Dermis blood vessel endothelial cell (primary cell): ENCODE results near the gene ANKRD63. TPM values are rescaled to one million over a fixed set of nuclear protein-coding genes. Genes with fewer than 3 reads are reported as not detected.

ENCODE experiments used
- DNase-seq: peaks from one replicate; pipeline ENCODE4 v3.0.0; 2010
- total RNA-seq: library from RNA; depleted of rRNA; stranded (reverse); fragments of >200 nt; gene quantifications from 2 replicates; pipeline ENCODE4 v1.2.3, GENCODE V29; 2014

ANKRD63 gene
- total RNA-seq, 1 donor from 2014 or later, result not detected

DNA sequence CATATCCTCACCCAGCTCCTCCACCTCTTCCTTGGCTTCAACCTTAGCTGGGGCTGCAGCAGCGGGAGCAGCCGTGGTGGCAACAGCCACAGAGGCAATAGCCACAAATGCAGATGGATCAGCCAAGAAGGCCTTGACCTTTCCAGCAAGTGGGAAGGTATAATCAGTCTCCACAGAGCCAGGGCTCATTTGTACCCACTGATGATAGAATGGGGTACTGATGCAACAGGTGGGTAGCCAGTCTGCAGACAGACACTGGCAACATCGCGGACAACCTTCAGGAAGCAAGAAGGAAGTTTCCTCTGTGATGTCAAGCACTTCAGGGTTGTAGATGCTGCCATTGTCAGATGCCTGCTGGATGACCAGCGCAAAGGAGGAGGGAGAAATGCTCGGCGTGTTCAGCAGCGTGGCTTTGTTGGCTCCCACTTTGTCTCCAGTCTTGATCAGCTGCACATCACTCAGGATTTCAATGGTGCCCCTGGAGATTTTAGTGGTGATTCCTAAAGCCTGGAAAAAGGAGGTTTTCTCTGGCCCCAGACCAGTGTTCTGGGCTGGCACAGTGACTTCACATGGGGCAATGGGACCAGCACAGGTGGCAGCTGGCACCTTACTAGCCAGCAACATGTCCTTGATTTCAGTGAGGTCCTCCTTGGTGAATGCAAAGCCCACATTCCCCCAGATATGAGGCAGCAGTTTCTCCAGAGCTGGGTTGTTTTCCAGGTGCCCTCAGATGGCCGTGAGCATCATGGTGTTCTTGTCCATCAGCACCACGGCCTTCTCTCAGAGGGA, 29.7 kb upstream of the ANKRD63 start:
- DNase-seq, result no peak

DNA sequence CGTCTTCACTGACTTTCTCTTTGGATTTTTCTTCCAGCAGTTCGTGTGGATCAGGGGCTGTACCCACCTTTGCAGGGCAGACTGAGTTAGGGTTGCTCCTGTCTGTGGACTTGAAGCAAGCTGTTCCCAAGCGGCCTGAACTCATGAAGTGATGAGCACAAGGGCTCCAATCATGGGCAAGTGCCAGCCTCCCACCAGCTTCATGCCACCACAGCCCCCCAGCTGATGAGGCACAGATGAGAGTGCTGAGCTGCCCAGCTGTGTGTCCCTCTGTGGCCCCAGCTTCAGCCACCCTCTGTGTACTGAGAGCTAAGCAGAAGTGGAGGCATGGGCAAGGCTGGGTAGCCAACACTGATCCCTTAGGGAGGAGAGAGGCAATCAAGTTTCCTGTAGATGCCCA, 28.1 kb upstream of the ANKRD63 start:
- DNase-seq, result no peak

DNA sequence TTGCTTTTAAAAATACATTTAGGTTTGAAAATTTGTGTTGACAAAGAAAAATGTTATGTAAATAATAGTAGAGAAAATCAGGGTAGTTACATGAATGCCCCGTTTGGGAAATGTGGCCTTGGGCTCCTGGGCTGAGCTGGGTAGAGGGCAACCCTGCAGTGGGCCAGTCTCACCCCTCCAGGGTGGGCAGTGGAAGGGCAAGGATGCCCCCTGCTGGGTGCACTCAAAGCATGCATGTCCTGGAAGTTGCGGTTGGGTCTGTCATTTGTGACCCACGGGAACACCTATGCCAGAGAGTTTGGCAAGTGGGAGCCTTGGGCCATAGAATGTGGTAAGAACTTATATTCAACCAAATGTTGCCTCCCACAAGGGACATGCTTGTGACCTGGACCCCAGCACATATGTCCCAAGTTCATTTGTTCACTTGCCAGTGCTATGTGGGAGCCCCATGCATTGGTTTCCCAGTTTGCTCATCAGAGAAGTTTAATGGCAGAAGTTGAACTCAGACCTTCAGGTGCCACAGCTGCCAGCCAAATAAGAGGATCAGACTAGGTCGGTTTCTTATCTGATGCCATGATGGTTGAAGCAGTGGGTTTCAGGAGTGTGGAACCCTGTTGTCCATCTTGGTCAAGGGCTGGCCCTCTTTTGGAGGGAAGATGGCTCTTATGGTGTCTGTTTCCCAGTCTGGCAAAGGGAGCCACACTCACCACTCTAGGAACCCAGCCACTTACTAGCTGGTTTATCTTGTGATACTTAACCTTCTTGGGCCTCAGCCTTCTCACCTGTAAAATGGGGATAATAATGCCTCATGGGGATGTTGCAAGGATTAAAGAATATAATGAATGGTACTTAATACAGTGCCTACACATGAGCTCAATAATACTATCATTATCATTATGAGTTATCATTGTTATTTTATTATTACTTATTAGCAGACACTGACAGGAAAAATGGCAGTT, 27.4 kb upstream of the ANKRD63 start:
- DNase-seq, result peak; percentile 75

DNA sequence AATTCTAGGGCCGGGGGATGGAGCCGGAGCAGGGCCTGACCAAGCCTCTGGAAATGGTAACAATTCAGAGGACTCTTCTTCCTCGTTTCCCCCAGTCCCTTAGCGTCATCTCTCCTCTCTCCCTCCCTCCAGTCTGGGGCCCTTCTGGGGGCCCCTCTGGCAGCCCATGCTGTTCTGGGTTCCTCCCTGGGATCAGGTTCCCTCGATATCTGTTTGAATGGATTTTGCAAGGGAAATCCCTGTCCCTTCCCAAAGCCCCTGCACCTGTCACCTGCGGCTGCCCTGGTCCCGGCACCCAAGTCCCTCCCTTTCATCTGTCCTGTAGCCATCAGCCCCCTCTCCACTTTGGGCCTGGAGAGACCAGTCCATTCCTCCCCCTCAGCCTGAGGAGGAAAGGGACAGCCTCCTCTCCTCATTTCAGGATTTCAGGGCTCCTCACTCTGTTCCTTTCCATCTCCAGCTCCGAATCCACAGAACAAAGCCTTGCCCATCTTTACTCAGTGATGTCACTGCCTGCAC, 26.5 kb upstream of the ANKRD63 start:
- DNase-seq, result no peak

DNA sequence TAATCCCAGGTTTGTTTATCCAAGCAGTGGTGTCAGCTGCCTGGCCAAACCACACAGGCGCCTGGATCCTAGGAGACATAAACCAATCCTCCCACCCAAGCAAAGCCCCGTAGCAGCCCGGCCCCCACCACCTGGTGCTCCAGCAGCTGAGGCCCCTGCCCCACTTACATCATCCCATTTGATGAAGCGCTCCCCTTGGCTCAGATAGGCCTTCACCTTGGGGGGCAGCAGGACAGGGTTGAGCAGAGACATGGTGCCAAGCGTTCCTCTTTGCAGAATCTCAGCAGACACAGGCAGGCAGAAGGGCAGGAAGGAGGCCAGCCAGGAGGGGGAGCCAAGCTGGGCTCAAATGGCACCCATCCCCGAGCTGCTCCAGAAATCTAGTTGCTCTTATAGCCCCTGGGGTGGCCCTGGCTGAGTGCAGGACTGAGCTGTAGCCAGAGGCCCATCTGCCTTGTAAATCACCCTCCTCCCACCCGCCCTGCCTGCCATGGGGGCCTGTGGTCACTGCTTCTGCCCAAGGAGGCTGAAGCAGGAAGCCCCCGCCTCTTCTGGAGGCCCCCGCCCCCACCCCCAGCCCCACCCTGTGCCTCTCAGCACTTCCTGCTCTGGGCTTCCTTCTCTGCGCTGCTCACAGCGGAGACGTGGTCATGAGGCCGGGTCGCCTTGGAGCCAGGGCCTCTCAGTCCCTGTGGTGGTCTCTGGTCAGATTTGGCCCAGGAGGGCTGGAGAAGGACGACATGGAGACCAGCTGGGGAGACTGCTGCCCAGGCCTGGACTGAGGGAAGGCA, 24.8 kb upstream of the ANKRD63 start, which contains the start of gene PLCB2:
Gene PLCB2 (minus strand): TSS at position 515 of the 791 bp plus-strand sequence. CDS start 263 bp downstream, at position 252.
- no peak for DNase-seq

DNA sequence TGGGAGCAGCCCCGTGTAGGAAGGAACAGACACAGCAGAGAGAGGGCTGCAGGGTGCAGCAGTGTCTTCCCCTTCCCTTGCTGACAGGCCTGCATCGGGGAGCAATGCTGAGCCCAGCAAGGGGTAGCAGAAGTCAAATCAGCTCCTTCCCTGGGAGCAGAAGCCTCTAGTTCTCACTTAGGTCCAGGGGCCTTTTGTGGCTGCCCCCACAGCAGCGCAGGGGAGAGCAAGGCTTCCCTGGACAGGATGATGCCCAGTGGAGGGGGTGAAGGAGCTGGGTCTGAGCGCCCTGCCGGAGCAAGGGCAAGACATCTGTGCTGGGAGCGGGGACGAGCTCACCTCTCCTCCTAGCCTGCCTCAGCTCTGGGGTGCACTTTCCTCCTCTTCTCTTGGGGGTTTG, 24.0 kb upstream of the ANKRD63 start:
- DNase-seq, result no peak

DNA sequence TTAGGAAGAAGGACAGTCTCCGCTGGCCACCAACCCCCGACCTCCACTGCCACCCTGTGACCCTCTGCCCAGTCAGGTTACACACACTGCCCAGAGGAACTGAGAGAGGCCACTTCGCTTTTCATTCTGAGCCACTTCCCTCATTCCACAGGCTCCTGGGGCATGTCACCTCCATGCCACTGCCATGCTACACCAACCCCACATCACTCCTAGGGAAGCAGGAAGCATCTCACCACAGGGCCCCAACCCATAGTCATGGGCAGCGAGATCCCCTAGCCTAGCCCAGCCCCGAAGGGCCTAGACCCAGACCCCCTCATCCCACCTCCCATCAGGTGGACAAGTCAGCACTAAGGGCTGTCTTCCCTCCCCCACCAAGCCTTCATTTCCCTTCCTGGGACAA, 23.5 kb upstream of the ANKRD63 start:
- no peak for DNase-seq

DNA sequence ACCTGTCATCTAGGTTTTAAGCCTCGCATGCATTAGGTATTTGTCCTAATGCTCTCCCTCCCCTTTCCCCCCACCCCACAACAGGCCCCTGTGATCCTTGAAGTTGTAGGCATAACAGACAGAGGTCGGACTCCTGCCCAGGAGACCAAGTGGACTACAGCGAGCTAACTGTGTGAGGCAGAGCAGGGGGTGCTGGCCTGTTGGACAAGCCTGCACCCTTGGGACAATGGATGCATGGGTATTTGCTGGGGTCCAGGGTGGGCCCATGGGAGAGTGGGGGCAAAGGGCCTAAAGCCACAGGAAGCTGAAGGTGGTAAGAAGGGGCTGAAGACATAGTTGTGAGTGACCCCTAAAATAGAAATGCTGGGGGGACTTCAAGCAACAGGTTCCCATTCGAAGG, 22.4 kb upstream of the ANKRD63 start:
- DNase-seq, result no peak

DNA sequence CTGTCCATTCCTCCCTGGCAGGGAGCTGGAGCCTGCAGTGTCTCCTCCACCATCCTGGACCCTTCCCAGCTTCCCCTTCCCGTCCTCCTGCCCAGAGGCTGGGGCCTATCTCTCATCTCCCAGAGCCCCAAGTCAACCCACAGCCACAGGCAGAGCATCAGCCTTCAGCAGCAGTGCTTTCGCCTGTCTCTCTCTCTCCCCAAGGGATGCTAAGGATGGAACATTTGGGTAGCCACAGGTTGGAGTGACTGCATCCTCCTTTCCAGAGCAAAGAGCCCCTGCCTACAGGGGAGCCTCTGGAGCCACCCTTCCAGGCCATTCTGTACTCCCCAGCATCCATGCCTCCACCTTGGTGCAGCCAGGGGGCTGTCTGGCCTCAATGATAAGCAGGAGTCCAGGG, 20.7 kb upstream of the ANKRD63 start:
- DNase-seq, result no peak

DNA sequence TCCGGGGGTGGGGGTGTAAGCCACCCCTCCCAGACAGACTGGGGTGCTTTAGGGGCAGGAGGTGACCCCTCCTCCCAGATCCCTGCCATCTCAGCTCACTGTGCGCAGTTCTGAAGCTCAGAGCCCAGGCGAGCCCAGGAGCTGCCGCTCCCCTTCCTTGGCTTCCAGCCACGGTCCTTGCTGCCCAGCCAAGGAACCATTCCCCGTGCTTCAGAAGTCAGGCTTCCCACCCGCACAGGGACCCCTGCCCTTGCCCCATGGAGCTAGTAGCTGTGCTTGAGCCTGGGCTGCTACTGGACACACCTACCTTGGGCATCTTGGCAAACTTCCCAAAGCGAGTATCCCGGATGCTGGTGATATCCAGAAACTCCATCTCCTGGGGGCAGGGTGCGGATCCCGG, 20.1 kb upstream of the ANKRD63 start:
- no peak for DNase-seq

DNA sequence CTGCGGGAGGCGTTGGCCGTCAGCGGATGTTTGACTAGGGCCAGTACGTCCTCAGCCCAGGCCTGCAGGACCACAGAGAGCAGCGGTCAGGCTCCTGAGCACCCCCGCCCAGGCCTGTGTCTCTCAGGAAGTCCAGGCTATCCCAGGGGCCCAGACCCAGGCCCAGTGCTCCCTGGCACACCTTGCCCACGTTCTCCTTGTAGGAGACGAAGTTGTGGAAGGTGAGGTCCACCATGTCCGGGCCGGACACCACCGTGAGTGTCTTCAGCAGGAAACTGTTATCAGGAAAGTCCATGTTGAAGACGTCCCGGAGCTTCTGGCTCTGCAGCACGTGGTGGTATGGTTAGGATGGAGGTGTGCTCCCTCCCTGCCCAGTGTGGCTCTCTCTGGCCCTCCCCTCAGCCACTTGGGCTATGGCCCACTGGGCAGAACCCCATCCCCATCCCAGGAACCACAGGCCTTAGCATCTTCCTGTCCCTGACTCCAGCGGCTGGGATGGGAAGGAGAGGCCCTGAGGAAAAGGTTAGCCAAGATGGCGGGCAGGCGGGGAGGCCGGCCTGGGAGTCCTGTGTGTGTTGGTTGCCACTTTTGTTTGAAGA, 19.5 kb upstream of the ANKRD63 start:
- DNase-seq, result no peak

DNA sequence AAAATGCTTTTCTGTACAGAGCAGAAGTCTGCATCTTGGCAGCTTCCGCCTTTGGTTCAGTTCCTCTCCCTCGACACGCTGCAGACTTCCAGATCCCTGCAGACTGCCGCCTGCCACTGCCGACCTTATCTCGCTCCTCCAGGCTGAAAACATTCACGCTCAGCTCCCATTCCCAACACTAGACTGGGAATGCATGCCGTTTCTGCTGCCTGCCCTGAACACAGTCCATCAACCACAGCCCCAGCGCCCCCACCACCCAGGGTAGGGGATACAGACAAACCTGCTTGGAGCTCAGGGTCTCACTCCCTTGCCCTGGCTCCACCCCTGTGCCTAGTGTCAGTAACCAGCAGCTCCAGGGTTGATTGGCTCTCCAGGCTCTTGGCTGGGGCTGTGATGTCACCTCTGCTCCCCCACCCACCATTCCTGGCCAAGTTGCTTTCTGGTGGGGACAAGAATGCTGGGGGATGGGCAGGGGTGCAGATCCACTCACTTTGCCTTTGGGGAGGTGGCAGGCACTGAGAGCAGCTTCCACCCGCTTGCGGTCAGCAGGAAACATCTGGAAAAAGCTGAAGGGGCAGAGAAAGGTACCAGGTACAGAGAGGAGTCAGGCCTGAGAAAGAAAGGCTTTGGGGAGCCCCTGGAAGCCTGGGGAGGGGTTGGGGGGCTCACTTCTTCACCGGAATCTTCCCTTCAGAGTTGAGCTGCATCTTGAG, 18.8 kb upstream of the ANKRD63 start:
- DNase-seq, result no peak

DNA sequence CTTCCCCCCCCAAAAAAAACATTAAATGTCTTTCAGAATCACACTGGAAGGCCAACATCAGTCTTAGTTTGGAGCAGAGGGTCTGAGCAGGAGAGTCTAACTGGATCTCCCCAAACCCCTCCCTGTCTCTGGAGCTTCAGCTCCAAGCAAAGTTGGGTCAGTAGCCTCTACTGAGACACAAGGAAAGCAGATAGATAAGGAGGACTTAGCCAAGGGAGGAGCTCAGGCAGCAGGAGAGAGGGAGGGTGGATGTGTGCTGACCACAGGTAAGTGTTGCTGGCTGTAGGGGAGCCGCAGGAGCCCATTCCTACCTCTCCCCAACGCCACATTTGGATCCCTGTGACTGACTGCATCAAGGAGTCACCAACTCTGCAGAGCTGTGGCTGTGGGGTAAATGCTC, 17.9 kb upstream of the ANKRD63 start:
- DNase-seq, result no peak

DNA sequence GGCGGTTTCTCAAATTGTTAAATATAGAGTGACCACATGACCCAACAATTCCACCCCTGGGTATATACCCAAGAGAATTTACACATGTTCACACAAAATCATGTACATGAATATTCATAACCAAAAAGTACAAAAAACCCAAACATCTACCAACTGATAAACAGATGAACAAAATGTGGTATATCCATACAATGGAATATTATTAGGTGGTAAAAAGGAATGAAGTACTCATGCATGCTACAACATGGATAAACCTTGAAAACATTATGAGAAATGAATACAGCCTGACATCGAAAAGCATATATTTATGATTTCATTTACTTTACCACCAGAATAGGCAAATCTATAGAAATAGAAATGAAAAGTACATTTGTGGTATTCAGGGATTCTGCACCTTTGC, 17.5 kb upstream of the ANKRD63 start:
- DNase-seq, result no peak

DNA sequence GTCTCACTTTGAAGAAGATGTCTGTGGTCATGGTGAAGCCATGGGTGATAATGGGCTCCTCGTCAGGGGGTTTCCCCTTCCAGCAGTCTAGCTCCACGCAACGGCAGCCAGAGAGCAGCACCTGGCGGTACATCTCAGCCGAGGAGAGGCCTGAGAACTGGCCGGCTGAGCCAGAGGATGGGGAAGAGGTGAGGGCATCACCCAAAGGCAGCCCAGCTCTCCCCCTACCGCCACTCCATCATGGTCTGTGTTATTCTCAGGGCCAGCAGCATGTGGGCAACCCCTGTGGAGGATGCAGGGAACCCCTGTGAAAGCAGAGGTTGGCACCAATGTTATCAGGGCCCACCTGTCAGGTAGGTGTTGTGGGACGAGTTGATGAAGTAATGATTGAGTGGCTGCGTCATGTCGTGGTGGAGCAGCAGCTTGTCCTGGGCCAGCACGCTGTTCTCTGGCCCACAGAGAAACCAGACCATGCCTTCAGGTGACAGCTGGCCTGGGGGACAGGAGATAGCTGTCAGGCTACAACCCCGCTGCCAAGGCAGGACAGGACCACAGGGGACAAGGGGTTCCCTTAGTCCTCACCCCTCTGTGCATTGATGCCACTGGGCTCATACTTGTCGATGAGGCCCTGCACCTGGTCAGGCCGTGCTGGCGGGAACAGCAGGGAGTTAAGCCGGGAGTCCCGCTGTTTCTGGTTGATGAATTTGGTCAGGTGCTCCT, 15.5 kb upstream of the ANKRD63 start:
- DNase-seq, result no peak

DNA sequence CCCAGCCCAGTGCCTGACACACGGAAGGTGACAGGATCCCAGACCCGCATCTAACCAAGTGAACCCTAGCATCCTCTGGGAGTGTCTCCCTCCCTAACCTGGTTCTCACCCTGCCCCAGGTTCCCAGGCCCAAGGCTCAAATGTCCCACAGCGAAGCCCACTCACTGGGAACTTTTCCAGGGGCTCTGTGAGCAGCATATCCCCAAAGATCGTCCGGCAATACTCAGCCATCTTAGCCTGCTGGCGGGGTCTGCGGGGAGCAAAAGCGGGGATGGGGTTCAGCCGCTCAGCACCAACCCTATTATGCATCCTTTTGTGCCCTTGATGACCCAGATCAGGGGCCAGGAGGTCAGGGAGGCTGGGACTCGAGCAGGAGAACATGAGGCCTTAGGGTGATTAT, 14.5 kb upstream of the ANKRD63 start:
- DNase-seq, result no peak

DNA sequence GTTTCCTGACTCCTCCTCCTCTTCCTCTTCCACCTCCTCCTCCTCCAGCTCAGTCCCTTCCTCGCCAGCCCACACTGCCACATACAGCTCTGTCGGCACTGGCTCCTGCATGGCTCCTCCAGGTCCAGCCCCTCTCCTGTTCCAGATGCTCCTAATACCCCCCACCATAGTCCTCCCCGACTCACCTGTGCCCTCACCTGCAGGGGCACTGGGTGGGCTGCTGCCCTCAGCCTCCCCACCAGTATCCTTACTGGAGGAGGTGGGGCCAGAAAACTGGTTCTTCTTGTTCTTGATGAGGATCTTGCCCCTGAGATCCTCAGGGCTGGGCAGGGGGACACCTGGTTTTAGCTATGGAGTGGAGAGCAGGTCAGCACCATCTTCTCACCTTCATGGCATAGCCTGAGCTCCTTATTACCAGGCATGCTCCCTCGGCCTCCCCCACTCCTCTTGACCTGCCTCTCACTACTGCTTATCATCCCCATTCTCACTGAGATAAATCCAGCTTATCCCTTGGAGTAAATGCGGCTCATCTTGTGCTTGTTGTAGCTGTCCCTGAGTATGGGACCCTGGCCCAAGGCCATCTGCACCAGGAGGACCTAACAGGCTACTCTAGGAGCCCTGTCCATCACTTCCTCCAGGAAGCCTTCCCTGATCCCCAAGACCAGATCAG, 13.8 kb upstream of the ANKRD63 start:
- no peak for DNase-seq

DNA sequence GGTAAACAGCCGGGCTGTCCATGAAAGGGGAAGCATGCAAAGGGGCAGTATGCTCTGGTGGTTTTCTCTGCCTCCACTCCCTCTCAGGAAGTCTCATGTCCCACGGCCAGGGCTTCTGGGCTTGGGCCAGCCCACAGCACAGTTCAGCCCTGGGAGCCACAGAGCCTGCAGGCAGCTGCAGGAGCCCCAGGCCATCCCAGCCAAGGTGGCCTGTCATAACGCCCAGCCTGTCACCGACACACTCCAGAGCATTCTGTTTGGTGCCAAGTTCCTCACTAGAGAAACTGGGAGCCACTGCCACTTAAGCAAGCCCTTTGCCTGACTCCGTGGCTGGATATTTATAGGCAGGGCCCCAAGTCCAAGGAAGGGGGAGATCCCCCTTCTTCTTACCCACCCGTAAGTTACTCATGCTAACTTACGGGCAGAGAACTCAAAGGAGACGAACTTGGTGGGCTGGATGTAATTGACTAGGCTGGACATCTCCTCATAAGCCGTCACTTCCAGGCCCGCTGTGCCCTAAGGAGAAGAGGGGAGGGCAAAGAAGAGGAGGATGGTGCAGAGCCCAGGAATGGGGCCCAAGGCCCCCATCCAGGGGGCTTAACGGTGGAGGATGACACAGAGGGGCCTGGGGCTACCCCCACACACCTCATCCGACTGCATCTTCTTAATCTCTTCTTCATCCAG, 13.2 kb upstream of the ANKRD63 start:
- no peak for DNase-seq

DNA sequence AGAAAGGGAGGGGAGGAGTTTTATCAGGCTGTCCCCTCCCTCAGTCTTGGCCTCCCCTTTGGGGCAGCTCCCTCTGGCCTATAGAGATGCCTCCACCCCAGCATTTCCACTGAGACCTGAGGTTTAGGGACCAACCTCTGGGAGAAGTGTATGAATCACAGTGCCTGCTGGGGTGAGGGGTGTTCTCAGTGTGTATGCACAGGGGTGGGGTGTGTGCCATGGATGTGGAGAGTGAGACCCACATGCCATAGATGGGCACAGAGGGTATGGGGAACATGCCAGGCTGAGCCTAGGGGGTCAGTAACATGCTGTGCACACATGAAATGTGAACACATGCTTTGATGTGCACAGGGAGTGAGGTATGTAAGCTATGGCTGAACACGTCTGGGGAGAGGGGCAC, 12.4 kb upstream of the ANKRD63 start:
- DNase-seq, result no peak
